GM12875 (cell line): Measurements from ENCODE around the gene SAFB.

Experiments used
- H3K4me3 ChIP-seq: one replicate; pipeline ENCODE4 v1.5.1; 2011; ENCODE audit warnings: low read depth, low read length, control low read depth
- CTCF ChIP-seq: IDR thresholded peaks from 2 replicates; pipeline ENCODE4 v1.5.1; 2011; ENCODE audit warnings: low read depth, mild to moderate bottlenecking, control low read depth, inconsistent platforms, low read length, moderate library complexity, borderline replicate concordance; ENCODE audit not compliant: insufficient read depth

SAFB gene

GRCh38 chr19:5590151-5590864 is 32.6 kb upstream of the SAFB start:
- no peak overlapping the region for H3K4me3 ChIP-seq
- TF ChIP-seq CTCF = no peak

GRCh38 chr19:5590865-5591154 is 32.1 kb upstream of the SAFB start:
- TF ChIP-seq CTCF = no peak
- H3K4me3 ChIP-seq = no peak overlapping the region

- no peak overlapping the region for H3K4me3 ChIP-seq
- TF ChIP-seq CTCF = no peak
Observed at GRCh38 chr19:5591476-5591875, 31.4 kb upstream of the SAFB start.

- TF ChIP-seq CTCF = no peak
- H3K4me3 ChIP-seq = no peak overlapping the region
Observed at GRCh38 chr19:5592531-5593342, 30.1 kb upstream of the SAFB start.

- H3K4me3 ChIP-seq = no peak overlapping the region
- no peak for TF ChIP-seq CTCF
Observed at GRCh38 chr19:5593343-5594255, 29.3 kb upstream of the SAFB start.

GRCh38 chr19:5594521-5594950 is 28.3 kb upstream of the SAFB start:
- no peak for TF ChIP-seq CTCF
- no peak overlapping the region for H3K4me3 ChIP-seq

GRCh38 chr19:5595129-5595528 is 27.8 kb upstream of the SAFB start:
- no peak overlapping the region for H3K4me3 ChIP-seq
- TF ChIP-seq CTCF = no peak
